ENCODE results near the gene MYBPHL.

Gene MYBPHL

GRCh38 chr1:109251277-109252166 is 55.3 kb downstream of the MYBPHL start:
- 96% methylated on average over 32 of the region's 32 CpGs for WGBS
- no peak overlapping the region for H3K4ac ChIP-seq (ENCODE audit: low read depth in 1 of 2, low read length in 2 of 2)
- no peak overlapping the region for H2BK120ac ChIP-seq (ENCODE audit: low read depth, low read length)
- no peak overlapping the region for H2BK12ac ChIP-seq (ENCODE audit: low read length in 2 of 2)
- no peak overlapping the region for H2AFZ ChIP-seq (ENCODE audit: low read depth, low read length)
- H4K8ac ChIP-seq (ENCODE audit: low read length), result no peak overlapping the region
- H3K27ac ChIP-seq (ENCODE audit: low read length, poor library complexity, severe bottlenecking), result no peak overlapping the region
- no peak overlapping the region for H3K23ac ChIP-seq (ENCODE audit: low read length in 2 of 2)
- no peak overlapping the region for H3K9ac ChIP-seq (ENCODE audit: low read length)
- peaks cover 0 to 67% of the 10 kb centered on the region in 2 experiments for H3K27me3 ChIP-seq (ENCODE audit: control insufficient read depth in 1 of 2, insufficient read depth in 1 of 2, low read length in 2 of 2)
- H3K9me3 ChIP-seq (ENCODE audit: control insufficient read depth, low read length), result no peaks in the 10 kb centered on the region
- no peak for DNase-seq
- H3K79me1 ChIP-seq (replicated peaks; ENCODE audit: low read length, poor library complexity, severe bottlenecking), result peaks cover 3% of the 10 kb centered on the region
- H3K18ac ChIP-seq (ENCODE audit: low read depth in 1 of 2, low read length in 2 of 2), result no peak overlapping the region
- no peak overlapping the region for H2AK5ac ChIP-seq (ENCODE audit: low read length, severe bottlenecking)
- no peak overlapping the region for H3K4me2 ChIP-seq (ENCODE audit: low read length, poor library complexity, severe bottlenecking)
- no peak overlapping the region for H2BK15ac ChIP-seq (ENCODE audit: low read depth, poor library complexity, severe bottlenecking)
- H3K4me3 ChIP-seq (ENCODE audit: insufficient read depth in 1 of 2, low read depth in 1 of 2, low read length in 2 of 2), result no peak overlapping the region
- H4K91ac ChIP-seq (ENCODE audit: low read length), result no peak overlapping the region
- H3K36me3 ChIP-seq (ENCODE audit: control insufficient read depth in 1 of 2, insufficient read depth in 2 of 2, low read depth in 1 of 2, low read length in 2 of 2), result peaks cover 0 to 11% of the 10 kb centered on the region in 2 experiments
- H3K14ac ChIP-seq (ENCODE audit: low read length in 2 of 2), result no peak overlapping the region
- H3K4me1 ChIP-seq (ENCODE audit: control insufficient read depth, insufficient read depth, low read depth, low read length), result peaks cover 41% of the 10 kb centered on the region
- no peak overlapping the region for H2BK5ac ChIP-seq (ENCODE audit: low read depth, low read length, poor library complexity, severe bottlenecking)

- Histone ChIP-seq H3K27ac (ENCODE audit: low read length, poor library complexity, severe bottlenecking) (no peak overlapping the region), H3K23ac (ENCODE audit: low read length in 2 of 2) (no peak overlapping the region)
- WGBS, result 95% methylated on average over 33 of the region's 33 CpGs
Observed at GRCh38 chr1:109250454-109251276, 56.1 kb downstream of the MYBPHL start.

GRCh38 chr1:109249654-109250401 is 57.0 kb downstream of the MYBPHL start:
- no peak for DNase-seq
- H2BK5ac ChIP-seq (ENCODE audit: low read depth, low read length, poor library complexity, severe bottlenecking), result no peak overlapping the region
- no peak overlapping the region for H3K9ac ChIP-seq (ENCODE audit: low read length)
- no peak overlapping the region for H2BK15ac ChIP-seq (ENCODE audit: low read depth, poor library complexity, severe bottlenecking)
- H2AFZ ChIP-seq (ENCODE audit: low read depth, low read length), result peak overlapping the region; percentile 69
- H3K4ac ChIP-seq (ENCODE audit: low read depth in 1 of 2, low read length in 2 of 2), result no peak overlapping the region
- 9% methylated on average over 26 of the region's 80 CpGs for WGBS
- H3K4me1 ChIP-seq (ENCODE audit: control insufficient read depth, insufficient read depth, low read depth, low read length), result peaks cover 32% of the 10 kb centered on the region
- H2BK120ac ChIP-seq (ENCODE audit: low read depth, low read length), result no peak overlapping the region
- peaks cover 0 to 57% of the 10 kb centered on the region in 2 experiments for H3K27me3 ChIP-seq (ENCODE audit: control insufficient read depth in 1 of 2, insufficient read depth in 1 of 2, low read length in 2 of 2)
- no peaks in the 10 kb centered on the region for H3K79me1 ChIP-seq (replicated peaks; ENCODE audit: low read length, poor library complexity, severe bottlenecking)
- H3K4me3 ChIP-seq (ENCODE audit: insufficient read depth in 1 of 2, low read depth in 1 of 2, low read length in 2 of 2), result peak overlapping the region in 1 of 2 experiments; percentile 61
- H3K9me3 ChIP-seq (ENCODE audit: control insufficient read depth, low read length), result no peaks in the 10 kb centered on the region
- H4K91ac ChIP-seq (ENCODE audit: low read length), result no peak overlapping the region
- no peak overlapping the region for H2AK5ac ChIP-seq (ENCODE audit: low read length, severe bottlenecking)
- H3K23ac ChIP-seq (ENCODE audit: low read length in 2 of 2), result peak overlapping the region in 1 of 2 experiments; percentile 68
- no peak overlapping the region for H3K14ac ChIP-seq (ENCODE audit: low read length in 2 of 2)
- no peak overlapping the region for H2BK12ac ChIP-seq (ENCODE audit: low read length in 2 of 2)
- peak overlapping the region in 1 of 2 experiments; percentile 11 for H3K18ac ChIP-seq (ENCODE audit: low read depth in 1 of 2, low read length in 2 of 2)
- no peak overlapping the region for H3K27ac ChIP-seq (ENCODE audit: low read length, poor library complexity, severe bottlenecking)
- H3K4me2 ChIP-seq (ENCODE audit: low read length, poor library complexity, severe bottlenecking), result peak overlapping the region; percentile 82
- no peak overlapping the region for H4K8ac ChIP-seq (ENCODE audit: low read length)
- H3K36me3 ChIP-seq (ENCODE audit: control insufficient read depth in 1 of 2, insufficient read depth in 2 of 2, low read depth in 1 of 2, low read length in 2 of 2), result peaks cover 0 to 8% of the 10 kb centered on the region in 2 experiments

More at GRCh38 chr1:109250454-109251276, 56.1 kb downstream of the MYBPHL start:
- Histone ChIP-seq H4K8ac (ENCODE audit: low read length) (no peak overlapping the region), H3K27me3 (ENCODE audit: control insufficient read depth in 1 of 2, insufficient read depth in 1 of 2, low read length in 2 of 2) (peaks cover 0 to 61% of the 10 kb centered on the region in 2 experiments), H3K79me1 (replicated peaks; ENCODE audit: low read length, poor library complexity, severe bottlenecking) (peaks cover 3% of the 10 kb centered on the region), H3K4ac (ENCODE audit: low read depth in 1 of 2, low read length in 2 of 2) (no peak overlapping the region), H2BK15ac (ENCODE audit: low read depth, poor library complexity, severe bottlenecking) (no peak overlapping the region), H3K9ac (ENCODE audit: low read length) (no peak overlapping the region), H3K14ac (ENCODE audit: low read length in 2 of 2) (no peak overlapping the region), H3K18ac (ENCODE audit: low read depth in 1 of 2, low read length in 2 of 2) (no peak overlapping the region), H2BK5ac (ENCODE audit: low read depth, low read length, poor library complexity, severe bottlenecking) (no peak overlapping the region), H3K4me3 (ENCODE audit: insufficient read depth in 1 of 2, low read depth in 1 of 2, low read length in 2 of 2) (no peak overlapping the region), H2AK5ac (ENCODE audit: low read length, severe bottlenecking) (no peak overlapping the region), H3K4me2 (ENCODE audit: low read length, poor library complexity, severe bottlenecking) (peak overlapping the region; percentile 82), H3K36me3 (ENCODE audit: control insufficient read depth in 1 of 2, insufficient read depth in 2 of 2, low read depth in 1 of 2, low read length in 2 of 2) (peaks cover 0 to 11% of the 10 kb centered on the region in 2 experiments), H3K4me1 (ENCODE audit: control insufficient read depth, insufficient read depth, low read depth, low read length) (peaks cover 41% of the 10 kb centered on the region), H4K91ac (ENCODE audit: low read length) (no peak overlapping the region), H2AFZ (ENCODE audit: low read depth, low read length) (no peak overlapping the region), H3K9me3 (ENCODE audit: control insufficient read depth, low read length) (no peaks in the 10 kb centered on the region), H2BK120ac (ENCODE audit: low read depth, low read length) (no peak overlapping the region), H2BK12ac (ENCODE audit: low read length in 2 of 2) (no peak overlapping the region)
- no peak for DNase-seq

All from mesenchymal stem cell (in vitro differentiated cells and primary cell).